Measurements from ENCODE around the gene ITPR1. TPM values are rescaled to one million over a fixed set of nuclear protein-coding genes. Genes with fewer than 3 reads are reported as not detected.

Gene ITPR1
- total and polyA plus RNA-seq, 3 experiments from 2014 or later = 14.9 to 85.8 (median 82.6) TPM

DNA sequence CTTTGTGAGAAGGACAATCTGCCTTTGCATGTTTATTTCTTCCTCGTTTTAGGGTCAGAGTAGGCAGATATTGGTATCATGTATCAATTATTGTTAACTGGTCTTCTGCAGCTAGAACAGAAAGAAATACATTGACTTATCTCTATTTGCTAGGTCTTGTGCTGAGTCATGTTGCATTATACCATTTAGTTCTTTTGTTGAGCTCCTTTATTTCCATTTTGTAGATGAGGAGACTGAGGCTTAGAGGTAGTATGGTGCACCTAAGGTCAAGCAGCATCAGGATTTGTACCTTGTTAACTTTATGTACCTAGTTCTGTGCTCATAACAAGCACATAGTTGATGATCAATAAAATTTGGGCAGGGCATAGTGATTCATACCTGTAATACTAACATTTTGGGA is 182.6 kb downstream of the ITPR1 start:
- no peaks in the 10 kb centered on the region for H3K27me3 ChIP-seq (ENCODE audit: insufficient read depth, low read length, poor library complexity, severe bottlenecking)
- no peak overlapping the region for H3K27ac ChIP-seq (ENCODE audit: low read depth, low read length)
- Mint-ChIP-seq H3K9me3 (no peaks in the 10 kb centered on the region), H3K4me1 (no peaks in the 10 kb centered on the region), H3K27ac (no peak overlapping the region), H3K27me3 (peaks cover 0 to 2% of the 10 kb centered on the region in 2 donors), H3K36me3 (peaks cover 26 to 96% (median 37%) of the 10 kb centered on the region in 3 donors), H3K4me3 (no peak overlapping the region)
- no peaks in the 10 kb centered on the region for H3K4me1 ChIP-seq (ENCODE audit: insufficient read depth, low read length)
- ChIA-PET POLR2A (no interaction called here), CTCF (no interaction called here)
- peaks cover 21% of the 10 kb centered on the region for H3K36me3 ChIP-seq (ENCODE audit: insufficient read depth, low read length)
- no peaks in the 10 kb centered on the region for H3K9me3 ChIP-seq (ENCODE audit: low read length)
- DNase-seq = no peak
- H3K4me3 ChIP-seq (ENCODE audit: low read length) = no peak overlapping the region

DNA sequence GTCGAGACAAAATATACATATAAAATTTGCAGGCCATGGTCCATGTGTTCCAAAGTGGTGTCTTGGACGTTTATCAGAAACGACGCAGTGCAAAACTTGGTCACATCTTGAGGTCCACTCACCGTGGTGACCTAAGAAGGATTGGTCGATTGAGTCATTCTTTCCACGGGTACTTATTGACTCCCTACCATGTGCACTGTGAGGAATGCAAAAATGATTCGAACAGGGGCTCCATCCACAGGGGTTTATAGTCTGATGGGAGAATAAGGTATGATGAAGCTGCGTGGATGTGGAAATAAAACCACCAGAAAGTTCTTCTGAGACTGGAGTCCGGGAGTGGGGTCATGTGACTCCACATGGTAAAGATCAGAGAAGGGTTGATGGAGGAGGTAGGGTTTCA is 185.2 kb downstream of the ITPR1 start:
- H3K36me3 ChIP-seq (ENCODE audit: insufficient read depth, low read length) = peaks cover 21% of the 10 kb centered on the region
- no peak for DNase-seq
- Mint-ChIP-seq H3K4me1 (no peaks in the 10 kb centered on the region), H3K9me3 (no peaks in the 10 kb centered on the region), H3K36me3 (peaks cover 26 to 93% (median 31%) of the 10 kb centered on the region in 3 donors), H3K4me3 (no peak overlapping the region), H3K27me3 (peaks cover 0 to 2% of the 10 kb centered on the region in 2 donors), H3K27ac (peak overlapping the region in 3 of 8 donors; percentile 23 to 78 (median 29))
- POLR2A ChIA-PET = no interaction called here
- no peaks in the 10 kb centered on the region for H3K4me1 ChIP-seq (ENCODE audit: insufficient read depth, low read length)
- CTCF ChIA-PET = interaction anchor here (0.6 kb wide), 1 partner anchor 236 kb away, joined by 4 read pairs; no protein-coding TSS in a partner anchor
- no peaks in the 10 kb centered on the region for H3K9me3 ChIP-seq (ENCODE audit: low read length)
- H3K27me3 ChIP-seq (ENCODE audit: insufficient read depth, low read length, poor library complexity, severe bottlenecking) = no peaks in the 10 kb centered on the region
- H3K27ac ChIP-seq (ENCODE audit: low read depth, low read length) = no peak overlapping the region
- H3K4me3 ChIP-seq (ENCODE audit: low read length) = no peak overlapping the region

DNA sequence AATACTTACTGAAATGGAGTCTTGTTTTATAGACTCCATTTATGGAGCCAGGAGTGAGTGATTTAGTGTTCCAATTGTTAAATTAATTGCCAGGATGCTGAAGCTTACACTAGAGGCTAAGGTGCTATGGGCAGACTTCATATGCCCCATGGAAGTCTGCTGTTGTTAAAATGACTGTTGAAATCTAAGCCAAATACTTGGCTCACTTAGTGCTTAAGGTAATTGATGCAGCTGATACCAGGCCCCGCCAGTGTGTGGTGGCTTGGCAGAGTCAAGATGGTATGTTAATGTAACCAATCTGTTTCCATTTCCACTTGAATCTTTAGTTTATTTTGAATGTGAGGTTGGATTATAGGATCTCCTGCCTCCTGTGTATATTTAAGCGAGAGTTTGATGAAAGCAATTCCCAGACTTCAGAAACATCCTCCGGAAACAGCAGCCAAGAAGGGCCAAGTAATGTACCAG is 187.1 kb downstream of the ITPR1 start:
- no peak for DNase-seq
- Histone ChIP-seq H3K4me3 (ENCODE audit: low read length) (no peak overlapping the region), H3K27ac (ENCODE audit: low read depth, low read length) (no peak overlapping the region), H3K9me3 (ENCODE audit: low read length) (no peaks in the 10 kb centered on the region), H3K36me3 (ENCODE audit: insufficient read depth, low read length) (peaks cover 37% of the 10 kb centered on the region), H3K27me3 (ENCODE audit: insufficient read depth, low read length, poor library complexity, severe bottlenecking) (no peaks in the 10 kb centered on the region), H3K4me1 (ENCODE audit: insufficient read depth, low read length) (no peaks in the 10 kb centered on the region)
- peaks cover 0 to 2% (median 0%) of the 10 kb centered on the region in 3 donors for H3K4me1 Mint-ChIP-seq
- CTCF ChIA-PET = no interaction called here
- peaks cover 21 to 93% (median 37%) of the 10 kb centered on the region in 3 donors for H3K36me3 Mint-ChIP-seq
- POLR2A ChIA-PET = no interaction called here
- H3K27me3 Mint-ChIP-seq = peaks cover 0 to 2% of the 10 kb centered on the region in 2 donors
- no peaks in the 10 kb centered on the region for H3K9me3 Mint-ChIP-seq
- H3K4me3 Mint-ChIP-seq = no peak overlapping the region
- peak overlapping the region in 1 of 8 donors; percentile 59 for H3K27ac Mint-ChIP-seq

DNA sequence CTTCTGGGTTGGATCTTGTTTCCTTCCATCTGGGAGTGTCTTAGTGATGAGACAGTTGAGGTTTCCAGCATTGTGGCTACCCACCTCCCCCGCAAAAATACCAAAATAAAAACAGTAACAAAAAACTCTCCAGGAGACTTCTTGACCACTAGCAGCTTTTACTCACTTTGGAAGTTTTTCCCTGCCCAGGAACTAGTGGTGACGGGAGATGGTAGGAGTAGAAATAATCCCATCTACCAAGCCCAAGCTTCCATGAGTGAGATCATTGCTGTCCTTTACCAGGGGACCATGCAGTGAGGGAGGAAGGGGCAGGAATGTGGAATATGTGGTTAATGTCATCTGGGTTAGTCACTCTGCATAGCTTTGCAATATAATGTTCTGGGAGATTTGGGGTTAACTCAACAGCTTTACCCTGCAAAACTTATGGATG is 187.7 kb downstream of the ITPR1 start:
- no peak for DNase-seq
- ChIA-PET CTCF (no interaction called here), POLR2A (no interaction called here)
- peaks cover 24 to 93% (median 43%) of the 10 kb centered on the region in 3 donors for H3K36me3 Mint-ChIP-seq
- no peak overlapping the region for H3K27ac ChIP-seq (ENCODE audit: low read depth, low read length)
- peaks cover 38% of the 10 kb centered on the region for H3K36me3 ChIP-seq (ENCODE audit: insufficient read depth, low read length)
- peaks cover 0 to 2% (median 0%) of the 10 kb centered on the region in 3 donors for H3K4me1 Mint-ChIP-seq
- H3K27me3 ChIP-seq (ENCODE audit: insufficient read depth, low read length, poor library complexity, severe bottlenecking) = no peaks in the 10 kb centered on the region
- no peak overlapping the region for H3K4me3 Mint-ChIP-seq
- no peaks in the 10 kb centered on the region for H3K4me1 ChIP-seq (ENCODE audit: insufficient read depth, low read length)
- H3K27ac Mint-ChIP-seq = peak overlapping the region in 2 of 8 donors; percentile 30 to 64
- H3K27me3 Mint-ChIP-seq = peaks cover 0 to 2% of the 10 kb centered on the region in 2 donors
- H3K4me3 ChIP-seq (ENCODE audit: low read length) = no peak overlapping the region
- no peaks in the 10 kb centered on the region for H3K9me3 Mint-ChIP-seq
- no peaks in the 10 kb centered on the region for H3K9me3 ChIP-seq (ENCODE audit: low read length)

DNA sequence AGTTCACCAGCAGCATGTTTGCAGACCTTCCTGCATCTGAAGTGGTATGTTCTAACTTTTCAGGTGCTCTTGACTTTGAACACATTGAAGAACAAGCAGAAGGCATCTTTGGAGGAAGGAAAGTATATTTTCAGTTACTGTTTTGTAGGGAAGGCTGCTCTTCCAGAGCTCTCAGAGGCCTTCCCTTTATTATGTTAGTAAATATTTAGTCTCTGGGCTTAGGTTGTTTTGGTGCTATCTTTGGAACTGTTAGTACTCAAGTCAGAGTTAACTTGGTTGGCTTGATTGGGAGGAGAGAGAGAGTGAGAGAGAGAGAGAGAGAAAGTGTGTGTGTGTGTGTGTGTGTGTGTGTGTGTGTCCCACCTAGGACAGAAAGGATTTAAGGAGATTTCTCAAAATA is 188.2 kb downstream of the ITPR1 start:
- no peaks in the 10 kb centered on the region for H3K27me3 ChIP-seq (ENCODE audit: insufficient read depth, low read length, poor library complexity, severe bottlenecking)
- Mint-ChIP-seq H3K27ac (peak overlapping the region in 2 of 8 donors; percentile 7 to 64), H3K4me3 (no peak overlapping the region), H3K36me3 (peaks cover 27 to 94% (median 47%) of the 10 kb centered on the region in 3 donors), H3K9me3 (no peaks in the 10 kb centered on the region), H3K4me1 (peaks cover 0 to 2% (median 0%) of the 10 kb centered on the region in 3 donors), H3K27me3 (peaks cover 0 to 2% of the 10 kb centered on the region in 2 donors)
- H3K36me3 ChIP-seq (ENCODE audit: insufficient read depth, low read length) = peaks cover 38% of the 10 kb centered on the region
- POLR2A ChIA-PET = no interaction called here
- H3K9me3 ChIP-seq (ENCODE audit: low read length) = no peaks in the 10 kb centered on the region
- H3K4me3 ChIP-seq (ENCODE audit: low read length) = no peak overlapping the region
- no peak overlapping the region for H3K27ac ChIP-seq (ENCODE audit: low read depth, low read length)
- CTCF ChIA-PET = no interaction called here
- no peak for DNase-seq
- no peaks in the 10 kb centered on the region for H3K4me1 ChIP-seq (ENCODE audit: insufficient read depth, low read length)

DNA sequence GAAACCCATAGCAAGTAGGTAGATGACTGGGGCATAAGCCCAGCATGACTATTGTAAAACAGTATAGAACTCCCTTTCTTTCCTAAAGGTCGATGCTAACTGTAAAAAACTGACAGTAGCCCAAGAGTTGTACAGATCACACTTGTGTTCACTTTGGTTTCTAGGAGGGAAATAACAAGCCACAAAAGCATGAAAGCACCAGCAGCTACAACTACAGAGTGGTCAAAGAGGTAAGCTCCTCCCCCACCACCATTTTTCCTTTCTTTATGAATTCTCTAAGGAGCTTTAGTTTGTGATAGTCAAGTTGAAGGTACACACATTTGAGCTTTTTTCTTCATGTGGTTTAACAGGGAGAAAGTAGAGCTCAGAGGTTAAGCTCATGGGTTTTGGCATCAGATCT is 191.0 kb downstream of the ITPR1 start:
- Histone ChIP-seq H3K4me3 (ENCODE audit: low read length) (no peak overlapping the region), H3K36me3 (ENCODE audit: insufficient read depth, low read length) (peaks cover 34% of the 10 kb centered on the region), H3K9me3 (ENCODE audit: low read length) (no peaks in the 10 kb centered on the region), H3K4me1 (ENCODE audit: insufficient read depth, low read length) (no peaks in the 10 kb centered on the region), H3K27ac (ENCODE audit: low read depth, low read length) (no peak overlapping the region), H3K27me3 (ENCODE audit: insufficient read depth, low read length, poor library complexity, severe bottlenecking) (no peaks in the 10 kb centered on the region)
- POLR2A ChIA-PET = no interaction called here
- peaks cover 0 to 2% (median 0%) of the 10 kb centered on the region in 3 donors for H3K4me1 Mint-ChIP-seq
- no peak overlapping the region for H3K27ac Mint-ChIP-seq
- no peak overlapping the region for H3K4me3 Mint-ChIP-seq
- DNase-seq = peak in 1 of 5 donors; percentile 3
- peaks cover 26 to 95% (median 52%) of the 10 kb centered on the region in 3 donors for H3K36me3 Mint-ChIP-seq
- CTCF ChIA-PET = interaction anchor here (1.4 to 1.7 kb wide), 2 partner anchors 10 to 28 kb away, joined by 4 to 5 read pairs; no protein-coding TSS in a partner anchor
- H3K9me3 Mint-ChIP-seq = peaks cover 0 to 5% (median 0%) of the 10 kb centered on the region in 5 donors
- H3K27me3 Mint-ChIP-seq = peaks cover 0 to under 1% of the 10 kb centered on the region in 2 donors

DNA sequence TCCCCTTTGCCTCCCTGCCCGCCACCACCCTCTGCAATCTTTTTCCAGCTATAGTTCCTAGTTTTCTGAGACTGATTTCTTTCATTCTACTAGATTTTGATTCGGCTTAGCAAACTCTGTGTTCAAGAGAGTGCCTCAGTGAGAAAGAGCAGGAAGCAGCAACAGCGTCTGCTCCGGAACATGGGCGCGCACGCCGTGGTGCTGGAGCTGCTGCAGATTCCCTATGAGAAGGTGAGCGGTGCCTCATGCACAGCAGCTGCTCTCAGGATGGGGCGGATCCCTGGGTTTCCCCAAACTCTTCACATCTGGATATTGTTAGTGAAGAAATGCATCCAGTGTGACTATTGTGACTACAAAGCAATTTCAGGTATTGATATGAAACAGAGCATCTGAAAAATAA is 191.8 kb downstream of the ITPR1 start:
- H3K4me3 ChIP-seq (ENCODE audit: low read length) = no peak overlapping the region
- no peak for DNase-seq
- no peak overlapping the region for H3K27ac Mint-ChIP-seq
- no peaks in the 10 kb centered on the region for H3K27me3 Mint-ChIP-seq
- peaks cover 0 to 11% (median 5%) of the 10 kb centered on the region in 5 donors for H3K9me3 Mint-ChIP-seq
- POLR2A ChIA-PET = no interaction called here
- no peak overlapping the region for H3K4me3 Mint-ChIP-seq
- H3K36me3 ChIP-seq (ENCODE audit: insufficient read depth, low read length) = peaks cover 38% of the 10 kb centered on the region
- no peaks in the 10 kb centered on the region for H3K4me1 ChIP-seq (ENCODE audit: insufficient read depth, low read length)
- no peak overlapping the region for H3K27ac ChIP-seq (ENCODE audit: low read depth, low read length)
- no peaks in the 10 kb centered on the region for H3K9me3 ChIP-seq (ENCODE audit: low read length)
- peaks cover 0 to 2% (median 0%) of the 10 kb centered on the region in 3 donors for H3K4me1 Mint-ChIP-seq
- CTCF ChIA-PET = interaction anchor here (1.7 kb wide), 1 partner anchor 27 kb away, joined by 5 read pairs; no protein-coding TSS in a partner anchor
- H3K27me3 ChIP-seq (ENCODE audit: insufficient read depth, low read length, poor library complexity, severe bottlenecking) = no peaks in the 10 kb centered on the region
- peaks cover 34 to 95% (median 57%) of the 10 kb centered on the region in 3 donors for H3K36me3 Mint-ChIP-seq

DNA sequence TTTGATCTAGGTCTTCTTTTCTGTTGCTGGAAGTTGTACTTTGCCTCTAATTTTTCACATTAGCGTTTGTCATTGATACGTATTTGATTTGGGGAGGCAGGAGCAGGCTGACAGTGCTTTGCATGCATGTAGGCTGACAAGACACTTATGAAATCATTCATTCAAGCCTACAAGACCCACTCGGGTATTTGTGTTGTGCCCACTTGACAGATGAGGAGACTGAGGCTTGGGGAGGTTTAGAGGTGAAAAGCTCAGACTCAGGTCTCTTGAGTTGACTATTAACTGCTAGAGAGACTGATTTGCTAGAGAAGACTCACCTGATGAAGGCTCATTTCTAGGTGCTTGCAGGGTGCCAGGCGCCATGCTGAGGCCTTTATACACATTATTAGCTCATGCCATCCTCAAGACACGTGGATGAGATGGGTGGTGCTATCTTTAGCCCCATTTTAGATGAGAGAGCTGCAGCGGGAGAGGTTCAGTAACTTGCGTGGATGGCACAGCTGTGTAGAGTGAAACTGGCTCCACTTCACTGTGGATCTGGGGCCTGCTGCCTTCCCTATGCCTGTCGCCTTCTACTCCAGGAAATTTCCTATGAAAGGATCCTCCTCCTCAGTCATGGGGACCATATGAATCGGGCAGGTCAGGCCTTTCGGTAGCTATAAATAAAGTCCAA is 192.7 kb downstream of the ITPR1 start:
- Mint-ChIP-seq H3K27ac (peak overlapping the region in 1 of 8 donors; percentile 19), H3K27me3 (no peaks in the 10 kb centered on the region), H3K4me3 (no peak overlapping the region), H3K36me3 (peaks cover 39 to 96% (median 55%) of the 10 kb centered on the region in 3 donors), H3K4me1 (peaks cover 0 to 2% (median 0%) of the 10 kb centered on the region in 3 donors), H3K9me3 (peaks cover 0 to 11% (median 5%) of the 10 kb centered on the region in 5 donors)
- H3K9me3 ChIP-seq (ENCODE audit: low read length) = no peaks in the 10 kb centered on the region
- peaks cover 38% of the 10 kb centered on the region for H3K36me3 ChIP-seq (ENCODE audit: insufficient read depth, low read length)
- POLR2A ChIA-PET = no interaction called here
- CTCF ChIA-PET = interaction anchor here (0.7 to 1.7 kb wide), 3 partner anchors 25 to 35 kb away, joined by 3 to 8 read pairs (median 5); no protein-coding TSS in a partner anchor
- H3K4me1 ChIP-seq (ENCODE audit: insufficient read depth, low read length) = no peaks in the 10 kb centered on the region
- H3K27ac ChIP-seq (ENCODE audit: low read depth, low read length) = no peak overlapping the region
- H3K4me3 ChIP-seq (ENCODE audit: low read length) = no peak overlapping the region
- DNase-seq = no peak
- no peaks in the 10 kb centered on the region for H3K27me3 ChIP-seq (ENCODE audit: insufficient read depth, low read length, poor library complexity, severe bottlenecking)

Data from CD8-positive, alpha-beta memory T cell (primary cell).